GM19438 (cell line): ENCODE measurements around the gene NPIPB8.
"Not testable (repeated sequence)": the region's sequence is repeated elsewhere in the genome, so short reads cannot be mapped to it uniquely, and the experiment has no call there.

Source experiments
- ATAC-seq: cut with Tn5 transposase; IDR thresholded peaks from one replicate; pipeline ENCODE4 v1.9.1; 2021; ENCODE audit warnings: low read depth; ENCODE audit not compliant: unreplicated experiment

NPIPB8 gene

GRCh38 chr16:28606291-28607115 is 31.4 kb upstream of the NPIPB8 start:
- ATAC-seq = no peak

- ATAC-seq = no peak
These were observed 30.7 kb upstream of the NPIPB8 start for GRCh38 chr16:28607116-28607623.

- ATAC-seq = not testable (repeated sequence)
These were observed 30.0 kb upstream of the NPIPB8 start for GRCh38 chr16:28607681-28608495.

- ATAC-seq = not testable (repeated sequence)
These were observed 29.4 kb upstream of the NPIPB8 start for GRCh38 chr16:28608496-28608808.

- not testable (repeated sequence) for ATAC-seq
These were observed 28.8 kb upstream of the NPIPB8 start for GRCh38 chr16:28608867-28609596.

- no peak for ATAC-seq
These were observed 28.0 kb upstream of the NPIPB8 start, which contains the start of gene SULT1A1 for GRCh38 chr16:28609631-28610594. TSS of gene SULT1A1 (minus strand) at chr16:28610044. CDS start at chr16:28608855, 1,189 bp downstream.

GRCh38 chr16:28610595-28611191 is 27.2 kb upstream of the NPIPB8 start:
- no peak for ATAC-seq

- peak; percentile 71 for ATAC-seq
These were observed 25.2 kb upstream of the NPIPB8 start for GRCh38 chr16:28612359-28613280.

- ATAC-seq = not testable (repeated sequence)
These were observed 24.0 kb upstream of the NPIPB8 start for GRCh38 chr16:28613912-28614311.

- ATAC-seq = not testable (repeated sequence)
These were observed 23.3 kb upstream of the NPIPB8 start for GRCh38 chr16:28614561-28614960.

- not testable (repeated sequence) for ATAC-seq
These were observed 22.2 kb upstream of the NPIPB8 start for GRCh38 chr16:28615486-28616223.

- ATAC-seq = not testable (repeated sequence)
These were observed 21.7 kb upstream of the NPIPB8 start for GRCh38 chr16:28616224-28616577.

- ATAC-seq = no peak
These were observed 21.2 kb upstream of the NPIPB8 start for GRCh38 chr16:28616636-28617035.

GRCh38 chr16:28617874-28618273 is 20.0 kb upstream of the NPIPB8 start:
- ATAC-seq = no peak

GRCh38 chr16:28620316-28620715 is 17.5 kb upstream of the NPIPB8 start:
- ATAC-seq = not testable (repeated sequence)

- ATAC-seq = no peak
These were observed 16.2 kb upstream of the NPIPB8 start for GRCh38 chr16:28621481-28622155.
